Brain microvascular endothelial cell (primary cell): Measurements from ENCODE around the gene SEMA6D.

Experiments used
- DNase-seq: peaks from one replicate; pipeline ENCODE4 v3.0.0-alpha.2; 2020
- H3K27ac ChIP-seq: fragments of 250-450 bp; sonication (Bioruptor Pico); 2 replicates; pipeline ENCODE4 v1.5.1; 2020; ENCODE audit warnings: mild to moderate bottlenecking, moderate library complexity
- H3K27me3 ChIP-seq: fragments of 250-450 bp; sonication (Bioruptor Pico); replicated peaks from 2 replicates; pipeline ENCODE4 v1.5.1; 2020; ENCODE audit warnings: mild to moderate bottlenecking
- H3K36me3 ChIP-seq: fragments of 250-450 bp; sonication (Bioruptor Pico); replicated peaks from 2 replicates; pipeline ENCODE4 v1.5.1; 2020; ENCODE audit warnings: mild to moderate bottlenecking
- H3K4me3 ChIP-seq: 2 replicates; pipeline ENCODE4 v1.5.1; 2011; ENCODE audit warnings: low read depth, mild to moderate bottlenecking, control low read depth, low read length, moderate library complexity
- CTCF ChIP-seq: IDR thresholded peaks from 2 replicates; pipeline ENCODE4 v1.5.1; 2011; ENCODE audit warnings: low read depth, mild to moderate bottlenecking, moderate library complexity, low read length, control low read depth, inconsistent platforms; ENCODE audit errors: missing control alignments
- in situ Hi-C: cut with HindIII; loops from 2 replicates; pipeline ENCODE4 v1.10.0; 2017; ENCODE audit warnings: low sequenced_read_pairs, low pct_ligation_motif_present

Gene SEMA6D

GRCh38 chr15:47819158-47819557 lies 101.9 kb downstream of the SEMA6D start:
- Histone ChIP-seq H3K27me3 (no peaks in the 10 kb centered on the region), H3K27ac (no peak overlapping the region), H3K4me3 (no peak overlapping the region), H3K36me3 (no peaks in the 10 kb centered on the region)
- no peak for DNase-seq
- no peak for TF ChIP-seq CTCF
- in situ Hi-C loops = no loop called here

- no peak overlapping the region for H3K4me3 ChIP-seq
- no peak for TF ChIP-seq CTCF
- H3K27ac ChIP-seq = peak overlapping the region; percentile 52
- DNase-seq = peak; percentile 51
- no peaks in the 10 kb centered on the region for H3K36me3 ChIP-seq
- no peaks in the 10 kb centered on the region for H3K27me3 ChIP-seq
- in situ Hi-C loops = no loop called here
Observed at GRCh38 chr15:47820057-47820746, 102.9 kb downstream of the SEMA6D start.

GRCh38 chr15:47820747-47821319 lies 103.5 kb downstream of the SEMA6D start:
- peak; percentile 89 for DNase-seq
- Histone ChIP-seq H3K36me3 (no peaks in the 10 kb centered on the region), H3K27ac (peak overlapping the region; percentile 52), H3K27me3 (no peaks in the 10 kb centered on the region), H3K4me3 (no peak overlapping the region)
- in situ Hi-C loops = no loop called here
- TF ChIP-seq CTCF = no peak

DNA sequence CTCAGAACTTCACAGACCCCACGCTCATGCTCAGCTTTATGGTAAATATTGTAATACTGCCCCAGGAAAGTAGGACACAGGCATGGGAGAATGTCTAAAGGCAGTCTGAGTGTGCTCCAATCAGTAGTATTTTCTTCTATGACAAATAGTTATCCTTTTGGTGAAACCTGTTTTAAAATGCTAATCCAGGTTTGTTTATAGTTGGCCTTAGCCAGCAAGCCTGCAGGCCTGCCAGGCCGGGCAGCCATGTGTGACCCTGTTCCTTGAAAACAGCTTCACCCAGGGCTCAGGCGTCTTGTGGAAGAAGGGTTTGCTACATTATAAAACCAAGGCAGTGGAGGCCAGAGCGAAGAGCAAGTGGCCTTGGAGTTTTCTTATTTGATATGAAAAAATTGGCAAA lies 104.7 kb downstream of the SEMA6D start:
- Histone ChIP-seq H3K4me3 (no peak overlapping the region), H3K27ac (no peak overlapping the region), H3K36me3 (no peaks in the 10 kb centered on the region), H3K27me3 (no peaks in the 10 kb centered on the region)
- in situ Hi-C loops = no loop called here
- DNase-seq = no peak
- no peak for TF ChIP-seq CTCF
